ENCODE data around the gene ANGPTL3. TPM values are rescaled to one million over a fixed set of nuclear protein-coding genes. Genes with fewer than 3 reads are reported as not detected.

ANGPTL3 gene
- total and polyA plus RNA-seq, 2 of the 4 experiments (the other 2 are of a cell fraction), result not detected

DNA sequence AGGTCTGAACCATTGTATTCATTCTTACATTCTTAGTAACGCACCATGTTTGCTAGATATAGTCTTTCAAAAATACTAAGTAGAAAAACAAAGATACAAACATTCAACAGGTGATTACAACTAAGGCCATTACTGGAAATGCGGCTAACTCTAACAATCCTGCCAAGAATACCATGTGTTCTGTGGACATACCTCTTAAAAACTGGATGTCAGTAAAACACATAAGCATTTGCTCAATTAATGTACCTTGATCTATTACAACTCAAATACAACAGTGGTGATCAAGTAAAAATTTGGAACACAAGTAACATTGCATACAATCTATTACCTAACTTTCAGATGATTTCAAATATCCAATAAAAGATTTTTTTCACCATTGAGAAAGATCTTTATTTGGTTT lies 15.4 kb downstream of the ANGPTL3 start:
- no peak overlapping the region for H3K27ac ChIP-seq (ENCODE audit: insufficient read depth, low read length)
- no peak overlapping the region for H2AK5ac ChIP-seq (ENCODE audit: low read depth, low read length)
- H3K9me3 ChIP-seq (ENCODE audit: control insufficient read depth, insufficient read depth, low read length), result no peaks in the 10 kb centered on the region
- no peak for TF ChIP-seq NFE2L2 (IDR thresholded peaks at IDR 0.05; ENCODE audit: low read depth, low read length)
- TF ChIP-seq BHLHE40 (IDR thresholded peaks at IDR 0.05; ENCODE audit: low read depth, low read length), result no peak
- no peak for TF ChIP-seq SMC3 (IDR thresholded peaks at IDR 0.05; ENCODE audit: low read depth, low read length)
- TF ChIP-seq CEBPB (IDR thresholded peaks at IDR 0.05; ENCODE audit: low read depth, low read length), result no peak
- no peak for TF ChIP-seq POLR2A (IDR thresholded peaks at IDR 0.05; ENCODE audit: low read depth, low read length)
- TF ChIP-seq FOS (IDR thresholded peaks at IDR 0.05; ENCODE audit: low read depth, low read length), result no peak
- TF ChIP-seq RAD21 (IDR thresholded peaks at IDR 0.05; ENCODE audit: low read length), result no peak
- no peak for TF ChIP-seq CHD1 (IDR thresholded peaks at IDR 0.05; ENCODE audit: low read depth, low read length)
- TF ChIP-seq, protein P1, sequence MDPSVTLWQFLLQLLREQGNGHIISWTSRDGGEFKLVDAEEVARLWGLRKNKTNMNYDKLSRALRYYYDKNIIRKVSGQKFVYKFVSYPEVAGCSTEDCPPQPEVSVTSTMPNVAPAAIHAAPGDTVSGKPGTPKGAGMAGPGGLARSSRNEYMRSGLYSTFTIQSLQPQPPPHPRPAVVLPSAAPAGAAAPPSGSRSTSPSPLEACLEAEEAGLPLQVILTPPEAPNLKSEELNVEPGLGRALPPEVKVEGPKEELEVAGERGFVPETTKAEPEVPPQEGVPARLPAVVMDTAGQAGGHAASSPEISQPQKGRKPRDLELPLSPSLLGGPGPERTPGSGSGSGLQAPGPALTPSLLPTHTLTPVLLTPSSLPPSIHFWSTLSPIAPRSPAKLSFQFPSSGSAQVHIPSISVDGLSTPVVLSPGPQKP (IDR thresholded peaks at IDR 0.05; ENCODE audit: borderline replicate concordance, low read depth, low read length), result no peak
- no peak for TF ChIP-seq MAFK (IDR thresholded peaks at IDR 0.05; ENCODE audit: low read depth, low read length)
- no peak for TF ChIP-seq MXI1 (IDR thresholded peaks at IDR 0.05; ENCODE audit: borderline replicate concordance, low read depth, low read length)
- TF ChIP-seq, protein P2, sequence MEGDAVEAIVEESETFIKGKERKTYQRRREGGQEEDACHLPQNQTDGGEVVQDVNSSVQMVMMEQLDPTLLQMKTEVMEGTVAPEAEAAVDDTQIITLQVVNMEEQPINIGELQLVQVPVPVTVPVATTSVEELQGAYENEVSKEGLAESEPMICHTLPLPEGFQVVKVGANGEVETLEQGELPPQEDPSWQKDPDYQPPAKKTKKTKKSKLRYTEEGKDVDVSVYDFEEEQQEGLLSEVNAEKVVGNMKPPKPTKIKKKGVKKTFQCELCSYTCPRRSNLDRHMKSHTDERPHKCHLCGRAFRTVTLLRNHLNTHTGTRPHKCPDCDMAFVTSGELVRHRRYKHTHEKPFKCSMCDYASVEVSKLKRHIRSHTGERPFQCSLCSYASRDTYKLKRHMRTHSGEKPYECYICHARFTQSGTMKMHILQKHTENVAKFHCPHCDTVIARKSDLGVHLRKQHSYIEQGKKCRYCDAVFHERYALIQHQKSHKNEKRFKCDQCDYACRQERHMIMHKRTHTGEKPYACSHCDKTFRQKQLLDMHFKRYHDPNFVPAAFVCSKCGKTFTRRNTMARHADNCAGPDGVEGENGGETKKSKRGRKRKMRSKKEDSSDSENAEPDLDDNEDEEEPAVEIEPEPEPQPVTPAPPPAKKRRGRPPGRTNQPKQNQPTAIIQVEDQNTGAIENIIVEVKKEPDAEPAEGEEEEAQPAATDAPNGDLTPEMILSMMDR (conservative IDR thresholded peaks at IDR 0.05; ENCODE audit: low read depth, low read length), result no peak
- no peak for TF ChIP-seq MAZ (IDR thresholded peaks at IDR 0.05; ENCODE audit: borderline replicate concordance, low read depth, low read length)
- no peak for TF ChIP-seq RFX5 (IDR thresholded peaks at IDR 0.05; ENCODE audit: low read depth, low read length)
- TF ChIP-seq, protein P3, sequence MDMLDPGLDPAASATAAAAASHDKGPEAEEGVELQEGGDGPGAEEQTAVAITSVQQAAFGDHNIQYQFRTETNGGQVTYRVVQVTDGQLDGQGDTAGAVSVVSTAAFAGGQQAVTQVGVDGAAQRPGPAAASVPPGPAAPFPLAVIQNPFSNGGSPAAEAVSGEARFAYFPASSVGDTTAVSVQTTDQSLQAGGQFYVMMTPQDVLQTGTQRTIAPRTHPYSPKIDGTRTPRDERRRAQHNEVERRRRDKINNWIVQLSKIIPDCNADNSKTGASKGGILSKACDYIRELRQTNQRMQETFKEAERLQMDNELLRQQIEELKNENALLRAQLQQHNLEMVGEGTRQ (IDR thresholded peaks at IDR 0.05; ENCODE audit: low read depth, low read length), result no peak
- no peak for TF ChIP-seq RCOR1 (IDR thresholded peaks at IDR 0.05; ENCODE audit: insufficient replicate concordance, low read length)
- H4K91ac ChIP-seq (ENCODE audit: insufficient read depth, low read depth, low read length), result no peak overlapping the region
- H3K4me2 ChIP-seq (ENCODE audit: low read depth, low read length), result no peak overlapping the region
- BruUV-seq (replicated peaks), result no TSS peak
- in situ Hi-C loops (cut with MboI; ENCODE audit: low sequenced_read_pairs), result no loop called here
- no peak overlapping the region for H3K56ac ChIP-seq (ENCODE audit: extremely low read depth, insufficient read depth, low read length)
- DNase-seq, result no peak
- no peak overlapping the region for H3K23ac ChIP-seq (ENCODE audit: low read depth, low read length)
- no peaks in the 10 kb centered on the region for H3K27me3 ChIP-seq (ENCODE audit: control insufficient read depth, insufficient read depth, low read length)
- POLR2A ChIA-PET (ENCODE audit: unreplicated experiment), result no interaction called here
- H3K4ac ChIP-seq (ENCODE audit: low read depth, low read length), result no peak overlapping the region
- peaks cover 3% of the 10 kb centered on the region for H3K36me3 ChIP-seq (ENCODE audit: control insufficient read depth, insufficient read depth, low read length)
- ATAC-seq (ENCODE audit: low read depth), result no peak
- no peak overlapping the region for H3K18ac ChIP-seq (ENCODE audit: low read depth, low read length)
- no peak overlapping the region for H2BK20ac ChIP-seq (ENCODE audit: low read depth, low read length)
- peaks cover 2 to 9% of the 10 kb centered on the region in 2 experiments; a peak in 3 of 4 replicates for H3K79me1 ChIP-seq (ENCODE audit: low read depth in 1 of 2, low read length in 2 of 2)
- no peak overlapping the region for H2BK15ac ChIP-seq (ENCODE audit: low read depth, low read length)
- H2AK9ac ChIP-seq (replicated peaks; ENCODE audit: low read depth, low read length, poor library complexity), result no peak overlapping the region
- H3K9me1 ChIP-seq (ENCODE audit: insufficient read depth, low read length), result no peaks in the 10 kb centered on the region
- H4K5ac ChIP-seq (ENCODE audit: low read depth, low read length), result no peak overlapping the region
- no peak overlapping the region for H3K9ac ChIP-seq (ENCODE audit: low read depth, low read length)
- H4K20me1 ChIP-seq (ENCODE audit: insufficient read depth, low read length), result no peaks in the 10 kb centered on the region
- dilution Hi-C loops (cut with HindIII; ENCODE audit: low sequenced_read_pairs, unreplicated experiment), result no loop called here
- no peak overlapping the region for H3K4me3 ChIP-seq (ENCODE audit: insufficient read depth, low read depth, low read length)
- no peak overlapping the region for H3K14ac ChIP-seq (replicated peaks; ENCODE audit: low read depth, low read length)
- intact Hi-C loops (cut with micrococcal nuclease), result no loop called here
- H4K8ac ChIP-seq (ENCODE audit: low read depth in 2 of 2, low read length in 2 of 2), result no peak overlapping the region; a peak in 1 of 4 replicates
- 100% methylated on average over 1 of the region's 2 CpGs; no CpG with 5 or more reads in 1 of the 2 experiments for WGBS, 2 experiments (ENCODE audit: extremely low coverage in 2 of 2, insufficient read length in 1 of 2)
- peak overlapping the region; percentile 65 for H2BK5ac ChIP-seq (ENCODE audit: low read depth, low read length, poor library complexity, severe bottlenecking)
- no peak overlapping the region for H2AFZ ChIP-seq (replicated peaks; ENCODE audit: low read length, poor library complexity)
- CTCF ChIA-PET, result no interaction called here
- no peaks in the 10 kb centered on the region; the same call in 1 of the 2 replicates for H3K4me1 ChIP-seq (ENCODE audit: control insufficient read depth, insufficient read depth, low read length)
- no peak overlapping the region for H2BK120ac ChIP-seq (ENCODE audit: low read depth, low read length)
